ENCODE measurements around the gene MGMT.

GRCh38 chr10:129799942-129800341 is 332.9 kb downstream of the MGMT start:
- TF ChIP-seq CTCF (IDR thresholded peaks at IDR 0.05; ENCODE audit: low read length): no peak
- no peak for TF ChIP-seq EZH2 (IDR thresholded peaks at IDR 0.05; ENCODE audit: borderline replicate concordance, low read length)

All from OCI-LY1 (cell line).